Measurements from ENCODE around the gene DOK6.

DOK6 gene

DNA sequence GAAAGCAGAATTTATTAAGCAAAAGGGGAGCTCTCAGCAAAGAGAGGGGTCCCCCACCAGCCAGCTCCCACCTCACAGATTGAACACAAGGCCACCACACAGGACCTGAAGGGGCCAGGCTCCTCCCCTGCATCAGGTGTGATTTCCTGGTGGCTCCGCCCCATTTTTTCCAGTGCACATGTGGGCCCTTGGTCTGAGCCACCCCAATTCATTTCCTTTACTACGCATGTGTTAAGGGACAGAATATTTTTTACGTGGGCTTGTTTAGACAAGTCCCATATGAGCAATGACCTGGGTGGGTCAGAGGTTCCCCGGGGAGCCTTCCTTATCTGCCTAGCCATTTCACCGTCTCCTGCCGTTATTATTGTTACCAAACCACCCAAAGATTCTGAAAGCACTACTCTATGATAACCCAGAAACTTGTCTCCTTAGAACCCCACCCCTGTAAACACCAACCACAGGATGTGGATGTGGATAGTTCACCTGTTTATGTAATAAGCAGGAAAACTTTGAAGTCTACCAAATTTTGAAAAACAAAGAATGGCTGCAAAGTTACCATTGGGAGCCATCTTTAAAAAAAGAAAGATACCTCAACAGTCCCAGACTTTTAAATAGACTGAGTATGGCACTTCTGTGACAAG, 355.3 kb downstream of the DOK6 start:
- no peak overlapping the region for H3K4me3 ChIP-seq (ENCODE audit: control insufficient read depth, low read depth, low read length)
- TF ChIP-seq, protein P1, sequence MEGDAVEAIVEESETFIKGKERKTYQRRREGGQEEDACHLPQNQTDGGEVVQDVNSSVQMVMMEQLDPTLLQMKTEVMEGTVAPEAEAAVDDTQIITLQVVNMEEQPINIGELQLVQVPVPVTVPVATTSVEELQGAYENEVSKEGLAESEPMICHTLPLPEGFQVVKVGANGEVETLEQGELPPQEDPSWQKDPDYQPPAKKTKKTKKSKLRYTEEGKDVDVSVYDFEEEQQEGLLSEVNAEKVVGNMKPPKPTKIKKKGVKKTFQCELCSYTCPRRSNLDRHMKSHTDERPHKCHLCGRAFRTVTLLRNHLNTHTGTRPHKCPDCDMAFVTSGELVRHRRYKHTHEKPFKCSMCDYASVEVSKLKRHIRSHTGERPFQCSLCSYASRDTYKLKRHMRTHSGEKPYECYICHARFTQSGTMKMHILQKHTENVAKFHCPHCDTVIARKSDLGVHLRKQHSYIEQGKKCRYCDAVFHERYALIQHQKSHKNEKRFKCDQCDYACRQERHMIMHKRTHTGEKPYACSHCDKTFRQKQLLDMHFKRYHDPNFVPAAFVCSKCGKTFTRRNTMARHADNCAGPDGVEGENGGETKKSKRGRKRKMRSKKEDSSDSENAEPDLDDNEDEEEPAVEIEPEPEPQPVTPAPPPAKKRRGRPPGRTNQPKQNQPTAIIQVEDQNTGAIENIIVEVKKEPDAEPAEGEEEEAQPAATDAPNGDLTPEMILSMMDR (IDR thresholded peaks at IDR 0.05; ENCODE audit: control insufficient read depth, insufficient read depth, low read depth, low read length, missing control alignments) = no peak

DNA sequence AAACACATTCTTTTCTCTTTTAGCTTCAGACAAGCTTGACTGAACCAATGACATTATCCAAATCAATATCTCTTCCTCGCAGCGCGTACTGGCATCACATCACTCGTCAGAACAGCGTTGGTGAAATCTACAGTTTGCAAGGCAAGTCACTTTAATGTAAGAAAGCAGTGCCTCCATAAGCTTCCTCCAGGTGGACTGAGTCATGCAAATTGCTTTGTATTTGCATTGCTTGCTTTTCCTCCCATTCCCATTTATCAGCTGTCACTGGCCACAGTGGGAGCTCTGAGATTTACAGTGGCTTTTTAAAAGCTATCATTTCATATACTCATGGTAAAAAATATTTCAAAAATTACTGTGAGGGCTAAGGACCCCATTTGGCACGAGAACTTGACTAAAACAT, 357.0 kb downstream of the DOK6 start:
- H3K4me3 ChIP-seq (ENCODE audit: control insufficient read depth, low read depth, low read length) = no peak overlapping the region
- TF ChIP-seq, protein P1 (IDR thresholded peaks at IDR 0.05; ENCODE audit: control insufficient read depth, insufficient read depth, low read depth, low read length, missing control alignments) = no peak
- no peak for DNase-seq (ENCODE audit: low read depth)

More for the DNA sequence above, 355.3 kb downstream of the DOK6 start:
- DNase-seq (ENCODE audit: low read depth) = no peak

DNA sequence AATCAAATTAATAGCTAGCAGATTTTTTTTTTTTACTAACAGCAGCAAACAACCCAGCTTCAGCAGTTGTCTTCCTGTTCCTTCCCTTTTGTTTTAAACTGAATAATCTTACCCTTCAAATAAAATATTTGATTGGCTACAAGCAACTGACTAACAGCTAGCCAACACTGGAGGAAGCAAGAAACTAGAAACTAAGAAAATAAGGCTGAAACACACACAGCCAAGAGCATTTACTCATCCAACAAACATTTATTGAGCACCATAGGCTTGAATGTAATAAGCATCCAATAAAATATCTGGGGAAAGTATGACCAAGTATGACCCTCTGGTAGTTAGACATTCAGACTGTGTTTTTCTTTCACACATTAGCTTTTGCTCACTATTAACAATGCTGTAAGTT, 357.8 kb downstream of the DOK6 start:
- peak; percentile 64 for DNase-seq (ENCODE audit: low read depth)
- TF ChIP-seq, protein P1 (IDR thresholded peaks at IDR 0.05; ENCODE audit: control insufficient read depth, insufficient read depth, low read depth, low read length, missing control alignments) = no peak
- H3K4me3 ChIP-seq (ENCODE audit: control insufficient read depth, low read depth, low read length) = no peak overlapping the region

DNA sequence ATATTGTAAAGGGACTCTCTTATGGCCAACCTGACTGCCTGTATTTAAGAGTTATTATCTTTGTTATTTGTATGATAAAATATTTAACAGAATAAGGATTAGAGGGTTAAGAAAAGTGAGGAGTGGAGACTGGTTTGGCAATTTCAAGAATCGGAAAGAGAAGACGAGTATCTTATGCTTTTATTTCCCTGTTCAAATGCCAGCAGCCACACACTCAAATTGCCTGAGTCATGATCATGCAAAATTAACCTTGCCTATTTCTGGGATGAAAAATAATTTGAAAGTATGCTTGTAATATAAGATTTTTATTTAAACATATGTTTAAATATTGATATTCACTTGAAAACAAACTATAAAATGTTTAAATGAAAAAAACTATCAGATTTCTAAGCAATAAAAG, 358.4 kb downstream of the DOK6 start:
- TF ChIP-seq, protein P1 (IDR thresholded peaks at IDR 0.05; ENCODE audit: control insufficient read depth, insufficient read depth, low read depth, low read length, missing control alignments) = no peak
- no peak for DNase-seq (ENCODE audit: low read depth)
- H3K4me3 ChIP-seq (ENCODE audit: control insufficient read depth, low read depth, low read length) = no peak overlapping the region

DNA sequence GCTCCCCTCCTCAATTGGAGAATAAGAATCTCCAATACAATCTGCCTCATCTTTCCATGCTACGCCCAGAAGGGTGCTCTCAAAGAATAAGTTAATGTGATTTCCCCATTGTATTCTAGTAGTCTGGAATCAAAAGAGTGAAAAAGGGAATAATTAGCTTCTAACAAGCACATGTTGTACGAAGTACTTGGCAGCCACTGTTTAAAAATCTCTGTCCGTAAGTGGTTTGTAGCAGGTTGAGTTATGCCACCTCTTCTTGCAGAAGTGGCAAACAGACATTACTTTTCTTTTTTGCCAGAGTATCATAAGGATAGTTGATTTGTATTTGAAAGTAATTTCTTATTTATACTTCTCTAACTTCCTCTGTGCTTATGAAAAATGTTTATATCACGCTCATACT, 362.3 kb downstream of the DOK6 start:
- TF ChIP-seq, protein P1 (IDR thresholded peaks at IDR 0.05; ENCODE audit: control insufficient read depth, insufficient read depth, low read depth, low read length, missing control alignments) = no peak
- DNase-seq (ENCODE audit: low read depth) = no peak
- no peak overlapping the region for H3K4me3 ChIP-seq (ENCODE audit: control insufficient read depth, low read depth, low read length)

DNA sequence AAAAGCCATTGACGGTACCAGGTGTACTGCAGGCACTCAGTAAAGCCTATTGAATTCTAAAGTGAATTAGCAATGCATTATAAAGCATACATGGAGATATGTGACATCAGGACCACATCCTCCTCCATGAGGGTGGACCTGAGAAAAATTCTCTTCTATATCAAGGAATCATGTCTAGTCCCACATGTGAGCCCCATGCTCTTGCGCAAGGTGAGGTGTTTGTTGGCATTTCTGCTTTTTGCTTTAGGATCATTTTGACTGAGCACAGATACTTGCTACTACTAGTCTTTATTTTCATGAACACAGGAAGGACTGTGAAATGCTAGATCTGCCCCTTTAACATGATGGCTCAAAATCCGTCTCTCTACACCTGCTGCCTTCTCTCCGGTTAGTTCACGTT, 363.1 kb downstream of the DOK6 start:
- TF ChIP-seq, protein P1 (IDR thresholded peaks at IDR 0.05; ENCODE audit: control insufficient read depth, insufficient read depth, low read depth, low read length, missing control alignments) = no peak
- H3K4me3 ChIP-seq (ENCODE audit: control insufficient read depth, low read depth, low read length) = no peak overlapping the region
- no peak for DNase-seq (ENCODE audit: low read depth)

All from AG09309 (cell line).